HT-29 (cell line): ENCODE measurements around the gene OR1D5. TPM values are rescaled to one million over a fixed set of nuclear protein-coding genes. Genes with fewer than 3 reads are reported as not detected.
A peak's percentile ranks its signal among the peaks of the same experiment; 100 is the strongest.
"Not testable (repeated sequence)": the region's sequence is repeated elsewhere in the genome, so short reads cannot be mapped to it uniquely, and the experiment has no call there.

Experiments
- DNase-seq: peaks from one replicate; pipeline ENCODE4 v3.0.0-alpha.2; 2015; ENCODE audit warnings: low spot score
- total RNA-seq: library from RNA; depleted of rRNA; stranded (reverse); fragments of >200 nt; shearing (Covaris generic); gene quantifications from 2 replicates; pipeline ENCODE4 v1.2.3, GENCODE V29; 2014; rRNA removed

Gene OR1D5
- total RNA-seq = not detected in 2 replicates

DNA sequence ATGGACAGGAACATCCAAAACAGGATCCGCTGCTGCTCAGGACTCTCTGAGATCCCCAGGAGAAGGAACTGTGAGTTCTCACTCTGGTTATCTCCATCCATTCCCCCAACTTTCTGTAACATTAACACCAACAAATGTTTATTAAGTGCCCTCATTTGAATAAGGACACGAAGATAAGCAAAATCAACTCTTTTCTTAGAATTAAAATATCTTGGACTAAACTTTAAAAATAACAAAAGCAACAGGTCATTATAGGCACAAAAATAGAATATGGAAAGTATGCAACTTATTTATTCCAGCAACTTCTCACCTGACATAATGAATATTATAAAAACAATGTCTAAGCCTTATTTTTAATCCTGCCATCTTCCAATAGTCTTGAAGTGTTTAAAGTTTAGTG is at the start of gene OR1D5:
OR1D5 (minus strand) TSS at position 101 of the 400 bp plus-strand sequence; CDS start at position 101, 0 bp downstream.
- not testable (repeated sequence) for DNase-seq

- no peak for DNase-seq
Measured at GRCh38 chr17:3104322-3104721, 40.9 kb upstream of the OR1D5 start, which contains the start of gene OR1D2. Gene OR1D2, minus strand, starts transcription at chr17:3104422. Its CDS starts 11,426 bp downstream, at chr17:3092996.

GRCh38 chr17:3073850-3074249 is 10.4 kb upstream of the OR1D5 start:
- not testable (repeated sequence) for DNase-seq

DNA sequence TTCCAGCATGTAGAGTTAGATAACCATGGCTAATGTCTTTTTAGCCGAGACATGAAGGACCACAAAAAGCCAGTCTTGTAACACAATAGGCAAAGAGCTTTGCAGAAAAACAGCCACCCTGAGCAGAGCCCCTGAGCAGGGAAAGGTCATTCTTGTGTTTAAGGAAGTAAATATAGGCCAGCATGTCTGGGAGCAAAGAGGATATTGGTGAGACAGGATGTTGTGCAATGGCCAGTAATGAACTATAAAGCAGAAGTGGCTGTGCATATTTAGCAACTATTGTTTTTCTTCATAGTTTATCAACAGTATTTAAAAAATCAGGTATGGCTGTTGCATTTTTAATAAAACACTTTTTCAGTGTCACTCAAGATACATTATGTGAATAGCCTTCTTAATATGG is 1.8 kb upstream of the OR1D5 start:
- DNase-seq = not testable (repeated sequence)

DNA sequence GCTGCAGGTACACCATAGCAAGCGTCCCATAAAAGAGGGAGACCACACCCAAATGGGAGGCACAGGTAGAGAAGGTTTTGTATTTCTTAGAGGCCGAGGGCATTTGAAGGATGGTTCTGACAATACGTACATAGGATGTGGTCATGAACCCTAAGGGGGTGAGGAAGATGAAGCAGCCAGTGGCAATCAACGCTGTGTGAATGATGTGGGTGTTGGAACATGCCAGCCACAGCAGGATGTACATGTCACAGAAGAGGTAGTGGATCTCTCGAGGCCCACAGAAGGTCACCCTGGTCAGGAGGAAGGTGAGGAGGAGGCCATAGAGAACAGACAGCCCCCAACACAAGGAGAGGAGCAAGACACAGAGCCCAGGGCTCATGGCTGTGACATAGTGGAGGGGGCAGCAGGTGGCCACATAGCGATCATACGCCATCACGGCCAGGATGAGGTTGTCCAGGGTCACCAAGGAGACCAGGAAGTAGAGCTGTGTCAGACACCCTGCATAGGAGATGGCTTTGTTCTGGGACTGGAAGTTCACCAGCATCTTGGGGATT is 506 bp downstream of the OR1D5 start:
- DNase-seq = not testable (repeated sequence)

- DNase-seq = not testable (repeated sequence)
Measured at GRCh38 chr17:3054868-3055267, 8.5 kb downstream of the OR1D5 start.

GRCh38 chr17:3049705-3050295 is 13.6 kb downstream of the OR1D5 start:
- DNase-seq = no peak

GRCh38 chr17:3048727-3049471 is 14.5 kb downstream of the OR1D5 start:
- peak; percentile 81 for DNase-seq

DNA sequence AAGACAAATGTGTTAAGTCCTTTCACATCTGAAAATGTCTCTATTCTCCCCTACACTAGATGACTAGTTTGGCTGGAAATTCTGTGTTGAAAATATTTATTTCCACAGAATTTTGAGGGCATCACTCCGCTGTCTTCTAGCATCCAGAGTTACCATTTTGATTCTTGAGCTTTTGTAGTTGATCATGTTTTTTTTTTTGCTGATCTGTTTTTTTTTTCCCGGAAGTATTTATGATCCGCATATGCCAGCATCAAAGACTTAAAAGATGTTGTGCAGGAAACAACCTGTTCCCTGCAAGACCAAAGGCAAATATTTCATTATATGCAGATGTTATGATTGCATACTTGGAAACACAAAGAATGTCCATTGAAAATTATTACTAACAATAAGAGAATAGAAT is 16.7 kb downstream of the OR1D5 start:
- DNase-seq = no peak

- no peak for DNase-seq
Measured at GRCh38 chr17:3043737-3044365, 19.6 kb downstream of the OR1D5 start.

DNA sequence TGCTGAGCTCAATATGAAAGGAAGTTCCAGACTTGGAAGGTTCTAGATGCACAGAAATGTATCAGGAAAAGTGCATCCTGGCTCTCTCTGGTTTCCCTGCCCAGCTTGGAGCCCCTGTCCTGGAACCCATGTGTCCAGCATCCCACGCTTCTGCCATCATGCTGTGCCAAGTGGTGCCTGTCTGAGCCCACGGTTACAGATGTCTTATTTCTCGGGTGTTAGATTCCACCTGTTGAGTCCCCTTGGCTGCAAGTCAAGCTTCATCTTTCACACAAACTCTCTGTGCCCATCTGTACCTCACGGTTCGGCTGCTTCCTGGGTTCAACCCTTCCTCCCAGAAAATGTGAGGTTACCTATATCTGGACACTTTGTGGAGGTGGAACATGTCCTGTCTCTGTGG is 22.5 kb downstream of the OR1D5 start:
- DNase-seq = no peak

- DNase-seq = no peak
Measured at GRCh38 chr17:3039736-3040135, 23.7 kb downstream of the OR1D5 start.

DNA sequence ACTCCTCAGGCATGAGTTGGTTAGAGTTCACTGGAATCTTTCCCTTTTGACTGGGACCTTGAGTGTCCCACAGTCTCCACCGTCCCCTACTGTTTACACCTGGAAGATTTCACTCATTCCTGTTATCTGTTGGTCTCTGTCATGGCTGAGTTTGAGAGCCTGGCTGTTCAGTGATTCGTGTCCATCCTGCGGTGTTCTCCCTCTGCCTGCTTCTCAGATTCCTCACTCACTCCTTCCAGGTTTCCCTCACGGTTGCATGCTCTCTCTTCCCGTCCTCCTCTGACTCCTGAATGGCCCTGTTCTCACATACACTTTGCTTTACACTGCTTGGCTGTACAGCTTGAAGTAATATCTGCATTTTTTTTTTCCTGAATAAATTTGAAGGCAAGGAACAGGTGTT is 24.5 kb downstream of the OR1D5 start:
- no peak for DNase-seq

GRCh38 chr17:3037259-3037658 is 26.1 kb downstream of the OR1D5 start:
- no peak for DNase-seq

DNA sequence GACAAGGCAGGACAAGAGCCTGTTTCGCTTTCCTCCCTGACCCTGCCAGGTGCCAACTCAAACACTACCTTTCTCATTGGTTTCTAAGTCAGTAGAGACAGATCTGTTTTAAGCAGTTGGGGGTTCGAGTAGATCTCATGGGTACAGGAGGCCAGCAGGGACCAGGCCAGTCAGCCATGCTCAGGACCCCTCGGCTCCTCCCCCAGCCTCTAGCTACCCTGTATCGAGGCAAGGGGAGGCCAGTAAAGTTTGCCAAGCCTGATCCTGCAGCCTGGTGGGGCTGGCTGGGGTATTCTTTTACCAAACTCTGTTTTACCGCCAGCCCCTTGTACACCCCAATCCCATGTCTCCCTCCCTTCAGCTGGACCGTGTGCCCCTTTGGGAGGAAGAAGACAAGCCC is 26.6 kb downstream of the OR1D5 start:
- DNase-seq = no peak

DNA sequence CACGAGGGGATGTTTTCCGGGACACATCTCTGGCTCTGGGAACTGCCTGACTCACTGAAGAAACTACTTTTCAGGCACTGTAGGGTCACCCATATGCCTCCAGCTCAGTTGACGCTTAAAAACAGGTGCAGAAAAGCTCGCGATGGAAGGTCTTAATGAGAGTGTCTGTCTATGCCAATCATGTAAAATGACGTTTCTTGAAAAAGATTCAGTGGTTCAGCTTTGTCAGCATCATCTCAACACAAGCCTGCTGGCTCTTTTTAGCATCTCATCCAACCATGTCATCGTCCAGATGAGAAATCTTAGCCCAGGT is 27.5 kb downstream of the OR1D5 start:
- no peak for DNase-seq

DNA sequence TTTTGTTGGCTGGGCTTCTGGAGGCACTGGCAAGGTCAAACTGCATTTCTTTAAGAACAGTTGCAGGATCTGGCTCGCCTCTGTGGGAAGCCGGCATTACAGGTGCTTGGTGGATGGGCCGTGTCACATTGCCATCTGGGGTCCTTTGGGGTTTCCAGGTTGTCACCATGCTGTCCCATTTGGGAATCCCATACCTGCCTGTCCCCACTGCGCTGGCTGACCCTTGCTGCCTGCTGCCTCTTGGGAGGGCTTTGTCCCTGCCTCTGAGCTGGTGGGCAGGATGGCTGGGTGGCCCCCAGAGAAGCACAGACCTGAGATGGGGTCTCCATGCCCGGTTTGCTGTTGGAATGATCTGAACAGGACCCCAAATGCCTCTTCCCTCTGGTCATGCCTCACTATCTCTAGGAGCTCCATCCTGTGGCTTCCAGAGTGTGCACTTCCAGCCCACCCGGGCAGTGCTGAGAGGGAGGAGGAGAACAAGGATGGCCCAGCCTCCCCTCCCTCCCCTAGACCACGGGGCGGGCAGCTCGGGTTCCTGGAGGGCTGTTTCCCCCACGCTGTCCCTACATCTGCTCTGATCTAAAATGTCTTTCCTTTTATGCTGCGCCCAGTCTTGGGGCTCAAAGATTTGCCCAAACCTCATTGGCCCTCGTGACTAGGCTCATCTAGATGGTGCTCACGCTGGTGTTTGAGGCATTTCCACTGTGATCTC is 28.0 kb downstream of the OR1D5 start:
- no peak for DNase-seq

GRCh38 chr17:3034578-3034920 is 28.9 kb downstream of the OR1D5 start:
- no peak for DNase-seq

- no peak for DNase-seq
Measured at GRCh38 chr17:3033741-3034577, 29.4 kb downstream of the OR1D5 start.

DNA sequence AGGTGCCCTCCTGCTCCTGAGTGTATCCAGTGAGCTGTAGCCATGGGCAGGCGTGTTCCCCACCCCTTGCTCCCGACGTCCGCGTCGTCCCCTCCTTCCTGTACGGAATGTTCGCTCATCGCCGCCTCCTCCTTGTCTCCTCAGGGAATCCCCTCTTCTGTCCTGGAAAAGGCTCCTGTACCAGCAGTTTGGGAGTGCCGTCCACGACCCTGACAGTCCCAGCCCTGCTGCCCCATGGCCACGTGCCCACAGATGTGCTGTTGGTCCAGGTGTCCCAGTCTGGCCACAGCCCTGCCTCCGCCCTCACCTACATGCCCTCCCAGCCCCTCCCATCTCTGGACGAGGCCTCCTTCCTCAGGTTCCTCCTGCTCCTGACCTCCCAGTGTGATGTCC is 30.2 kb downstream of the OR1D5 start:
- no peak for DNase-seq
